Nephron progenitor cell (in vitro differentiated cells): ENCODE results near the gene GFER.

Experiments
- DNase-seq: peaks from one replicate; pipeline ENCODE4 v3.0.0; 2021
- H3K27ac Mint-ChIP-seq: 2 replicates; pipeline ENCODE4 v1.8.0; 2021; ENCODE audit warnings: mild to moderate bottlenecking, moderate library complexity, mixed read lengths
- H3K27me3 Mint-ChIP-seq: 2 replicates; pipeline ENCODE4 v1.8.0; 2021; ENCODE audit warnings: mild to moderate bottlenecking, low read depth, mixed read lengths; ENCODE audit not compliant: poor library complexity
- H3K36me3 Mint-ChIP-seq: 2 replicates; pipeline ENCODE4 v1.8.0; 2021; ENCODE audit warnings: low read depth, mixed read lengths
- H3K4me1 Mint-ChIP-seq: 2 replicates; pipeline ENCODE4 v1.8.0; 2021; ENCODE audit warnings: mixed read lengths
- H3K4me3 Mint-ChIP-seq: 2 replicates; pipeline ENCODE4 v1.8.0; 2021; ENCODE audit warnings: mild to moderate bottlenecking, moderate library complexity, mixed read lengths
- H3K9me3 Mint-ChIP-seq: 2 replicates; pipeline ENCODE4 v1.8.0; 2021; ENCODE audit warnings: mild to moderate bottlenecking, moderate library complexity, mixed read lengths
- CTCF ChIP-seq: fragments of 200-600 bp; sonication (generic); IDR thresholded peaks from 2 replicates; pipeline ENCODE4 v1.5.0; 2021; ENCODE audit warnings: antibody characterized with exemption

The GFER gene

GRCh38 chr16:1987198-1987597, 3.2 kb downstream of the GFER start:
- TF ChIP-seq CTCF = no peak

GRCh38 chr16:1989209-1990100, 5.5 kb downstream of the GFER start, which contains the start of gene SYNGR3:
SYNGR3 (plus strand) TSS chr16:1989970; CDS start chr16:1990103, 133 bp downstream.
- DNase-seq = peak; percentile 48
- no peak for TF ChIP-seq CTCF
- H3K9me3 Mint-ChIP-seq = no peaks in the 10 kb centered on the region
- peaks cover 14% of the 10 kb centered on the region for H3K36me3 Mint-ChIP-seq
- H3K27me3 Mint-ChIP-seq = peaks cover 62% of the 10 kb centered on the region
- peak within 1 kb of the TSS; percentile 77 for H3K4me3 Mint-ChIP-seq
- no peak within 1 kb of the TSS for H3K27ac Mint-ChIP-seq
- H3K4me1 Mint-ChIP-seq = peaks cover 25% of the 10 kb centered on the region

More at GRCh38 chr16:1987198-1987597, 3.2 kb downstream of the GFER start:
- H3K36me3 Mint-ChIP-seq = peaks cover 14% of the 10 kb centered on the region
- H3K4me1 Mint-ChIP-seq = peaks cover 30% of the 10 kb centered on the region
- H3K27me3 Mint-ChIP-seq = peaks cover 63% of the 10 kb centered on the region
- DNase-seq = no peak
- H3K9me3 Mint-ChIP-seq = no peaks in the 10 kb centered on the region
- H3K27ac Mint-ChIP-seq = no peak overlapping the region
- H3K4me3 Mint-ChIP-seq = no peak overlapping the region

- no peak for TF ChIP-seq CTCF
- Mint-ChIP-seq H3K4me1 (peaks cover 20% of the 10 kb centered on the region), H3K27me3 (peaks cover 62% of the 10 kb centered on the region), H3K4me3 (no peak overlapping the region), H3K27ac (no peak overlapping the region), H3K9me3 (no peaks in the 10 kb centered on the region), H3K36me3 (peaks cover 14% of the 10 kb centered on the region)
- no peak for DNase-seq
These were observed 6.0 kb downstream of the GFER start for GRCh38 chr16:1990101-1990350.

- Mint-ChIP-seq H3K27ac (no peak overlapping the region), H3K27me3 (peaks cover 62% of the 10 kb centered on the region), H3K9me3 (no peaks in the 10 kb centered on the region), H3K36me3 (peaks cover 19% of the 10 kb centered on the region), H3K4me1 (peaks cover 16% of the 10 kb centered on the region), H3K4me3 (peak overlapping the region; percentile 77)
- DNase-seq = peak; percentile 76
- TF ChIP-seq CTCF = no peak
These were observed 6.5 kb downstream of the GFER start for GRCh38 chr16:1990351-1991134.

- peaks cover 62% of the 10 kb centered on the region for H3K27me3 Mint-ChIP-seq
- no peak for DNase-seq
These were observed 7.2 kb downstream of the GFER start for GRCh38 chr16:1991135-1991551.

More at GRCh38 chr16:1991135-1991551, 7.2 kb downstream of the GFER start:
- TF ChIP-seq CTCF = no peak
- H3K36me3 Mint-ChIP-seq = peaks cover 22% of the 10 kb centered on the region
- no peak overlapping the region for H3K27ac Mint-ChIP-seq
- peaks cover 16% of the 10 kb centered on the region for H3K4me1 Mint-ChIP-seq
- H3K9me3 Mint-ChIP-seq = no peaks in the 10 kb centered on the region
- H3K4me3 Mint-ChIP-seq = peak overlapping the region; percentile 52
